GM12872 (cell line): Measurements from ENCODE around the gene ATN1.

ENCODE experiments used
- CTCF ChIP-seq: IDR thresholded peaks from 3 replicates; pipeline ENCODE4 v1.5.1; 2011; ENCODE audit warnings: low read depth, mild to moderate bottlenecking, low read length, moderate library complexity; ENCODE audit not compliant: insufficient read depth

ATN1 gene

GRCh38 chr12:6927379-6928021 is at the start of gene ATN1:
Gene ATN1, plus strand, starts transcription at chr12:6927959. Its CDS starts 6,043 bp downstream, at chr12:6934002.
- TF ChIP-seq CTCF: no peak

DNA sequence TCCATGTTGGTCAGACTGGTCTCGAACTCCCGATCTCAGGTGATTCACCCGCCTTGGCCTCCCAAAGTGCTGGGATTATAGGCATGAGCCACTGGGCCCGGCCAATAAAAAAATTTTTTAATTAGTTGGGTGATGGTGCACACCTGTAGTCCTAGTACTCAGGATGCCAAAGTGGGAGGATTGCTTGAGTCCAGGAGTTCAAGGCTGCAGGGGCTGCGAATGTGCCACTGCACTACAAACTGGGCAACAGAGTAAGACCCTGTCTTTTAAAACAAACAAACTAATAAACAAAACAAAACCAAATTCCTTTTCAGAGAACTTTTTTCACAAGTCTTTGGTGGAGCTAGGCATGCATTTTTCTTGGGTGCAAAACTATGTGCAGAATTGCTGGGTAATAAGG is 44.5 kb upstream of the ATN1 start:
- TF ChIP-seq CTCF: no peak

- TF ChIP-seq CTCF: no peak
Measured at GRCh38 chr12:6883683-6884082, 44.1 kb upstream of the ATN1 start.

DNA sequence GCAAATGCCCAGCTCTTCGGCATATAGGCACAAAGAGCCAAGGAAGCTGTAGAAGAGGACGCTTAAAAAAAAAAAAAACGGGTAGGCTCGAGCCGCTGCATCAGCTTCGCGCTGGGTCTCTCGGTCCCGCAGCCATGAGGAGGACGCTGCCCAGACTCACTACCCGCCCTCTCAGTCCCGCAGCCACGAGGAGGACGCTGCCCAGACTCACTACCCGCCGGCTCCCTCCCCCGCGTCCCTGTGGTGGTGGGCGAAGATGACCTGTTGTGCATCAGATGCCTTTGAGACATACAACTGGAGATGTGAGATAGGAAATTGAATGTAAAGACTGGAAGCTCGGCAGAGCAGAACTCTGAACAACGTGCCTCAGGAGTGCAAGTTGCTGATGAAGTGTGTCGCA is 43.2 kb upstream of the ATN1 start:
- TF ChIP-seq CTCF: no peak

GRCh38 chr12:6887460-6887859 is 40.3 kb upstream of the ATN1 start:
- no peak for TF ChIP-seq CTCF

GRCh38 chr12:6888360-6888759 is 39.4 kb upstream of the ATN1 start:
- no peak for TF ChIP-seq CTCF

DNA sequence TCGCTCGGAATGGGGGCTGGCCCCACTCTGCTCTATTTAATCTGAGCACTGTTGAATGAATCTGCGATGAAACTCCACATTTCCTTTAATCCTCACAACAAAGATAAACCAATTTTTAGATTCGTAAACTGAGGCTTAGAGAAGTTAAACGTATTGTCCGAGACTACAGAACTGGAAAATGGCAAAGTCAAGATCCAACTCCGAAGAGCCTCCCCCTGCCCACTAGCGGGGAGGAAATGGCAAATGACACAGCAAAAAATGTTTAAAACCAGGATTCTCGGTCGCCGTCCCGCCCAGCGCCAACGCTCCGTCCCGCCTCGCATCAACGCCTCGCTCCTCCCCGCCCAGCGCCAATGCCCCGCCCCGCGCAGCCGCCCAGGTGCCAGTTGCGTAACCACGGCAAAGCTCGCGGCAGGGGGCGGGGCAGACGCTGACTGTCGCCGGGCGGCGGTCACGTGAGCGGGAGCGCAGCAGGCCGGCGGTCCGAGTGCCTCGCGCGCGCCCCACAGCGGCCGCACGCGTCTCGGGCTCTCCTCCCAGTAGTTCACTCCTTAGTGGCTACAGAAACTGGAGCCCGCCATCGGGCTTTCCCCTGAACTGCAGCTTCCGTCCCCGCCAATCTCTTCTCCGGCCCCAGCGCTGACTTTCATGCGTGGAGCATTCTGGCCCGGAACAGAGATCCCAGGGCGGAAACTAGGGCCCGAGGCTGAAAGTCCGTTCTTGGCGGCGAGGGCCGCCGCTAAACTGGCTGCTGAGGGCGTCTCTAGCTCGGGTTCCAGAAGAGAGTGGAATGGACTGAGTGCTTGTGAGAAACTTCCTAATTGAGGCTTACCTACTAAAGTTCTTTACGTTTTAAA is 36.7 kb upstream of the ATN1 start:
- peak; percentile 76 for TF ChIP-seq CTCF
